Fibroblast of lung (primary cell): ENCODE data around the gene MAML3. TPM values are rescaled to one million over a fixed set of nuclear protein-coding genes. Genes with fewer than 3 reads are reported as not detected.
A peak's percentile ranks its signal among the peaks of the same experiment; 100 is the strongest.

Source experiments
- DNase-seq, 2 donors: peaks; one replicate each; pipeline versions ENCODE4 v3.0.0 to v3.0.0-alpha.2; 2010; ENCODE audit warnings: low read depth in 2 of 2
- H2AFZ ChIP-seq: 2 replicates; pipeline ENCODE4 v1.5.1; 2012; ENCODE audit warnings: low read length, control low read depth, inconsistent platforms
- H3K27ac ChIP-seq: 2 replicates; pipeline ENCODE4 v1.5.1; 2011; ENCODE audit warnings: low read length, control low read depth; ENCODE audit not compliant: insufficient read depth
- H3K27me3 ChIP-seq: 2 replicates; pipeline ENCODE4 v1.5.1; 2011; ENCODE audit warnings: mild to moderate bottlenecking, low read length; ENCODE audit not compliant: control insufficient read depth, insufficient read depth
- H3K36me3 ChIP-seq: 2 replicates; pipeline ENCODE4 v1.5.1; 2011; ENCODE audit warnings: low read length; ENCODE audit not compliant: control insufficient read depth, insufficient read depth
- H3K4me1 ChIP-seq: 2 replicates; pipeline ENCODE4 v1.5.1; 2011; ENCODE audit warnings: low read length; ENCODE audit not compliant: control insufficient read depth, insufficient read depth; ENCODE audit errors: extremely low read depth
- H3K4me2 ChIP-seq: 2 replicates; pipeline ENCODE4 v1.5.1; 2011; ENCODE audit warnings: low read length, control low read depth; ENCODE audit not compliant: insufficient read depth; ENCODE audit errors: extremely low read depth
- H3K4me3 ChIP-seq, 4 experiments: fragments of 200-600 bp in 1 of 4; sonication (generic) in 1 of 4; replicated peaks in 1 of 4; 2 replicates each; pipeline ENCODE4 v1.5.1; 2011 to 2016; ENCODE audit warnings: low read length in 4 of 4, low read depth in 3 of 4, mild to moderate bottlenecking in 3 of 4, control low read depth in 2 of 4, inconsistent platforms in 1 of 4, mixed read lengths in 1 of 4; ENCODE audit not compliant: insufficient read depth in 1 of 4; ENCODE audit errors: control extremely low read depth in 1 of 4
- H3K79me2 ChIP-seq: 2 replicates; pipeline ENCODE4 v1.5.1; 2012; ENCODE audit warnings: mild to moderate bottlenecking, low read length, inconsistent platforms; ENCODE audit not compliant: control insufficient read depth, insufficient read depth
- H3K9ac ChIP-seq: 2 replicates; pipeline ENCODE4 v1.5.1; 2011; ENCODE audit warnings: mild to moderate bottlenecking, low read length, control low read depth; ENCODE audit not compliant: insufficient read depth
- H3K9me3 ChIP-seq: 2 replicates; pipeline ENCODE4 v1.5.1; 2012; ENCODE audit warnings: low read depth, low read length; ENCODE audit not compliant: control insufficient read depth, insufficient read depth
- H4K20me1 ChIP-seq: 2 replicates; pipeline ENCODE4 v1.5.1; 2011; ENCODE audit warnings: low read length; ENCODE audit not compliant: control insufficient read depth, insufficient read depth; ENCODE audit errors: extremely low read depth
- CTCF ChIP-seq, 2 donors: IDR thresholded peaks in 1 of 2; conservative IDR thresholded peaks in 1 of 2; 1 replicate in 1 of 2; 2 replicates in 1 of 2; pipeline ENCODE4 v1.5.1; 2011 to 2012; ENCODE audit warnings: low read length in 2 of 2, control low read depth in 1 of 2, inconsistent platforms in 1 of 2, low read depth in 1 of 2, mild to moderate bottlenecking in 1 of 2
- EZH2 ChIP-seq: IDR thresholded peaks from 2 replicates; pipeline ENCODE4 v1.5.1; 2012; ENCODE audit warnings: low read length, control low read depth, mild to moderate bottlenecking; ENCODE audit errors: missing control alignments
- polyA plus RNA-seq, 2 donors: library from polyadenylated mRNA; depleted of rRNA in 1 of 2; stranded (reverse) in 1 of 2; unstranded in 1 of 2; fragments of >200 nt; gene quantifications; 2 replicates each; pipeline ENCODE4 v1.2.1, GENCODE V29; 2011 to 2012; ENCODE audit warnings: missing spikeins in 1 of 2
- total RNA-seq: library from RNA; depleted of rRNA; stranded (reverse); fragments of >200 nt; gene quantifications from 2 replicates; pipeline ENCODE4 v1.2.1, GENCODE V29; 2014

Gene MAML3
- total and polyA plus RNA-seq, 2 donors (not counting 1 experiment from before 2014, with no cell fraction given): 2.0 to 2.8 TPM

- Histone ChIP-seq H3K27ac (no peak overlapping the region), H4K20me1 (no peaks in the 10 kb centered on the region), H3K9ac (no peak overlapping the region), H3K4me2 (no peak overlapping the region), H3K4me3 (no peak overlapping the region), H3K79me2 (no peaks in the 10 kb centered on the region), H2AFZ (no peak overlapping the region), H3K4me1 (no peaks in the 10 kb centered on the region), H3K27me3 (no peaks in the 10 kb centered on the region), H3K9me3 (no peaks in the 10 kb centered on the region), H3K36me3 (no peaks in the 10 kb centered on the region)
- TF ChIP-seq CTCF (conservative IDR thresholded peaks at IDR 0.05 in 1 of 2, IDR thresholded peaks at IDR 0.05 in 1 of 2; ENCODE audit: low read depth in 1 of 2, low read length in 2 of 2) (no peak), EZH2 (no peak)
- peak in 1 of 2 donors; percentile 25 for DNase-seq
Observed at GRCh38 chr4:140020457-140021361, 133.3 kb downstream of the MAML3 start.

GRCh38 chr4:140019619-140020347 lies 134.2 kb downstream of the MAML3 start:
- Histone ChIP-seq H3K79me2 (no peaks in the 10 kb centered on the region), H4K20me1 (no peaks in the 10 kb centered on the region), H3K4me1 (no peaks in the 10 kb centered on the region), H3K27me3 (no peaks in the 10 kb centered on the region), H3K9me3 (no peaks in the 10 kb centered on the region), H3K27ac (no peak overlapping the region), H3K4me3 (no peak overlapping the region), H2AFZ (no peak overlapping the region), H3K4me2 (no peak overlapping the region), H3K36me3 (no peaks in the 10 kb centered on the region), H3K9ac (no peak overlapping the region)
- TF ChIP-seq EZH2 (no peak), CTCF (conservative IDR thresholded peaks at IDR 0.05 in 1 of 2, IDR thresholded peaks at IDR 0.05 in 1 of 2; ENCODE audit: low read depth in 1 of 2, low read length in 2 of 2) (no peak)
- DNase-seq: no peak

GRCh38 chr4:140018931-140019618 lies 134.9 kb downstream of the MAML3 start:
- Histone ChIP-seq H3K27me3 (no peaks in the 10 kb centered on the region), H3K79me2 (no peaks in the 10 kb centered on the region), H3K4me2 (no peak overlapping the region), H3K36me3 (no peaks in the 10 kb centered on the region), H3K27ac (no peak overlapping the region), H2AFZ (no peak overlapping the region), H3K4me1 (no peaks in the 10 kb centered on the region), H3K4me3 (no peak overlapping the region), H3K9me3 (no peaks in the 10 kb centered on the region), H4K20me1 (no peaks in the 10 kb centered on the region), H3K9ac (no peak overlapping the region)
- DNase-seq: peak in 1 of 2 donors; percentile 23
- TF ChIP-seq CTCF (conservative IDR thresholded peaks at IDR 0.05 in 1 of 2, IDR thresholded peaks at IDR 0.05 in 1 of 2; ENCODE audit: low read depth in 1 of 2, low read length in 2 of 2) (no peak), EZH2 (no peak)
